Aorta (tissue), 5 donors: ENCODE results near the gene CACNA1B. TPM values are rescaled to one million over a fixed set of nuclear protein-coding genes. Genes with fewer than 3 reads are reported as not detected.
A peak's percentile ranks its signal among the peaks of the same experiment; 100 is the strongest.

Source experiments
- ATAC-seq: fragments of 200-7000 bp; cut with Tn5 transposase; one replicate; pipeline ENCODE4 v1.9.1; 2022; ENCODE audit warnings: moderate library complexity; ENCODE audit not compliant: low FRiP score
- DNase-seq, 2 donors: peaks; one replicate each; pipeline ENCODE4 v3.0.0-alpha.2; 2020
- H3K27ac ChIP-seq, 2 donors: one replicate each; pipeline ENCODE4 v1.5.1; 2013; ENCODE audit warnings: low read length in 2 of 2, mild to moderate bottlenecking in 2 of 2, moderate library complexity in 2 of 2, control low read depth in 1 of 2, inconsistent platforms in 1 of 2, low read depth in 1 of 2
- H3K27me3 ChIP-seq, 2 donors: one replicate each; pipeline ENCODE4 v1.6.1; 2013; ENCODE audit warnings: control low read depth in 1 of 2, low read length in 1 of 2, mild to moderate bottlenecking in 1 of 2, moderate library complexity in 1 of 2; ENCODE audit not compliant: insufficient read depth in 2 of 2, control insufficient read depth in 1 of 2
- H3K36me3 ChIP-seq, 2 donors: one replicate each; pipeline ENCODE4 v1.6.1; 2013; ENCODE audit warnings: control low read depth in 1 of 2, low read length in 1 of 2, mild to moderate bottlenecking in 1 of 2; ENCODE audit not compliant: insufficient read depth in 2 of 2, control insufficient read depth in 1 of 2
- H3K4me1 ChIP-seq, 2 donors: one replicate each; pipeline ENCODE4 v1.6.1; 2013; ENCODE audit warnings: low read length in 2 of 2, control low read depth in 1 of 2, mild to moderate bottlenecking in 1 of 2, moderate library complexity in 1 of 2; ENCODE audit not compliant: insufficient read depth in 2 of 2, control insufficient read depth in 1 of 2
- H3K4me3 ChIP-seq, 2 donors: one replicate each; pipeline ENCODE4 v1.5.1; 2013; ENCODE audit warnings: low read length in 2 of 2, control low read depth in 1 of 2, mild to moderate bottlenecking in 1 of 2
- H3K9me3 ChIP-seq: one replicate; pipeline ENCODE4 v1.6.1; 2013; ENCODE audit warnings: mild to moderate bottlenecking, low read length; ENCODE audit not compliant: control insufficient read depth
- WGBS, 2 donors: extraction: QIAGEN DNeasy Blood & Tissue Kit; methylation state at CpG; one replicate each; pipeline ENCODE4 v1.1.7; 2013; 5-methylcytosine and 5-hydroxymethylcytosine counted together
- intact Hi-C, 2 donors: fragments of 100-400 bp; cut with DNase I; formaldehyde crosslinking; loops; one replicate each; pipeline versions ENCODE4 v1.14.2 to v1.15.0; 2022
- polyA plus RNA-seq, 2 donors: library from polyadenylated mRNA; stranded (reverse); fragments of 200-250 nt; gene quantifications; one replicate each; pipeline ENCODE4 v1.2.3, GENCODE V29; 2013
- total RNA-seq, 2 donors: library from RNA; stranded (reverse); fragmentation: NEBNext Ultra II Directional; extraction: Animal tissue kit (Norgen Biotek cat#: 25700); gene quantifications; one replicate each; pipeline ENCODE4 v1.2.1, GENCODE V29; 2021
- donor health status: healthy with polysubstance abuse.
- donor health status: Bipolar disorder and iron deficiency.
- donor health status: DM: no; HTN: no; CAD: no.
- donor health status: DM: no; HTN: no; CAD: no.
- donor health status: DM: yes; HTN: yes; CAD: no.

The CACNA1B gene
- total and polyA plus RNA-seq, 4 donors, result under 0.01 to 0.05 (median 0.03) TPM; not detected in 1

DNA sequence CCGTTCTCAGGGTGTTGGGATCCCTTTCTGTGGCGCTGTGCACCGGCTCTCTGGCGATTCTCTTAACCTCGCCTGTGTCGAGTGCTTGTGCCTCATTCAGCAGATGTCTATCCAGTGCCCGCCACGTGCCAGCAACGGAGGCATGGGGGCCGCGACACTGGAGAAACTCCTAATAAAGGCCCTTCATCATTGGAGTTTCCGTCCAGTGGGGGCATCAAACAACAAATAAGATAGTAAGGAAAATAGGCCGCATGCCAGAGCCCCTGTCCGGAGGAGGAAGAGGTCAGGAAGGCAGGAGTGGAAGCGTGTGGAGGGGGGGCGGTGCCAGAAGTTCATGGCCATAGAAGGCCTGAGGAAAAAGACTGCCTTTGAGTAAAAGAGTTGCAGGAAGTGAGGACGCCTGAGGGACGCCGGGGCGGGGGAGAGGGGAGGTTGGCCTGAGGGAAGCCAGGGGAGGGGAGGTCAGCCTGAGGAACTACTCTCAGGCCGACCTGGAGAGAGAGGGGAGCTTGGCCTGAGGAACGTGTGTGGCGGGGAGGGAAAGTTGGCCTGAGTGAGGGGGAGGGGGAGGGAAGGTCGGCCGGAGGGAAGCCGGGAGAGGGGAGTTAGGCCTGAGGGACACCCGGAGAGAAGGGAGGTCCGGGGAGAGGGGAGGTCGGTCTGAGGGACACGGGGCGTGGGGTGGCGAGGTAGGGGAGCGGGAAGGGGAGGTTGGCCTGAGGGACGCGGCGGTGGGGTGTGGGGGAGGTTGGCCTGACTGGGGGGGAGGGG is 82.2 kb downstream of the CACNA1B start:
- intact Hi-C loops, result no loop called here
- Histone ChIP-seq H3K27me3 (no peaks in the 10 kb centered on the region), H3K9me3 (peaks cover 2% of the 10 kb centered on the region), H3K4me1 (no peaks in the 10 kb centered on the region), H3K27ac (no peak overlapping the region), H3K36me3 (no peaks in the 10 kb centered on the region), H3K4me3 (no peak overlapping the region)
- DNase-seq (no peak), ATAC-seq (no peak)
- WGBS, 2 donors, result 86 to 87% methylated on average over 35 to 36 of the region's 36 CpGs

DNA sequence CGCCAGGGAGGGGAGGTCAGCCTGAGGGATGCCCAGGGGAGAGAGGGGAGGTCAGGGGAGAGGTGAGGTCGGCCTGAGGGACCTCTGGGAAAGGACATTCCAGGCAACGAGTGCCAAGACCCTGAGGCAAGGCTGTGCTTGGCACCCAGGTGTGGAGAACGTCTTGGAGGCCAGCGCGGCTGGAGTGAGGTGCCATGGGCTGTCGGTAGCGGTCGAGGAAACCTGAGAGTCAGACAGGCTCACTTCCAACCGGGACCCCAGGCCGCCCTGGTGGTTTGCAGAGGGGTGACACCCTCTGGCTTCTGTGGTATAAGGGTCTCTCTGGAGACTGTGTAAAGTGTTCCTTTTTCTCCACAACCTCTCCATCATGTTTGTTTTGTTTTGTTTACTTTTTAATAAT is 82.9 kb downstream of the CACNA1B start:
- intact Hi-C loops, result no loop called here
- 67 to 80% methylated on average over 11 of the region's 11 CpGs for WGBS, 2 donors
- ATAC-seq (no peak), DNase-seq (no peak)
- Histone ChIP-seq H3K27ac (no peak overlapping the region), H3K9me3 (peaks cover 2% of the 10 kb centered on the region), H3K4me3 (no peak overlapping the region), H3K36me3 (no peaks in the 10 kb centered on the region), H3K27me3 (no peaks in the 10 kb centered on the region), H3K4me1 (no peaks in the 10 kb centered on the region)

DNA sequence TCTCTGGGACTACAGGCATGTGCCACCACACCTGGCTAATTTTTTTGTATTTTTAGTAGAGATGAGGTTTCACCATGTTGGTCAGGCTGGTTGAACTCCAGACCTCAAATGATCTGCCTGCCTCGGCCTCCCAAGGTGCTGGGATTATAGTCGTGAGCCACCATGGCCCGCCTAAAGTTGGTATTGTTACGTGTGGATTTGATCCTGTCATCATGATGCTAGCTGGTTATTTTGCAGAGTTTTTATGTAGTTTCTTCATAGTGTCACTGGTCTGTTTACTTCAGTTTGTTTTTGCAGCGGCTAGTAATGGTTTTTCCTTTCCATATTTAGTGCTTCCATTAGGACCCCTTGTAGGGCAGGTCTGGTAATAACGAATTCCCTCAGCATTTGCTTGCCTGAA is 85.9 kb downstream of the CACNA1B start:
- H3K4me1 ChIP-seq, result no peaks in the 10 kb centered on the region
- H3K27me3 ChIP-seq, result no peaks in the 10 kb centered on the region
- H3K27ac ChIP-seq, result no peak overlapping the region
- H3K9me3 ChIP-seq, result peaks cover 2% of the 10 kb centered on the region
- ATAC-seq, result no peak
- no peak overlapping the region for H3K4me3 ChIP-seq
- intact Hi-C loops, result no loop called here
- 82 to 94% methylated on average over 6 of the region's 6 CpGs for WGBS, 2 donors
- DNase-seq, result no peak
- no peaks in the 10 kb centered on the region for H3K36me3 ChIP-seq

DNA sequence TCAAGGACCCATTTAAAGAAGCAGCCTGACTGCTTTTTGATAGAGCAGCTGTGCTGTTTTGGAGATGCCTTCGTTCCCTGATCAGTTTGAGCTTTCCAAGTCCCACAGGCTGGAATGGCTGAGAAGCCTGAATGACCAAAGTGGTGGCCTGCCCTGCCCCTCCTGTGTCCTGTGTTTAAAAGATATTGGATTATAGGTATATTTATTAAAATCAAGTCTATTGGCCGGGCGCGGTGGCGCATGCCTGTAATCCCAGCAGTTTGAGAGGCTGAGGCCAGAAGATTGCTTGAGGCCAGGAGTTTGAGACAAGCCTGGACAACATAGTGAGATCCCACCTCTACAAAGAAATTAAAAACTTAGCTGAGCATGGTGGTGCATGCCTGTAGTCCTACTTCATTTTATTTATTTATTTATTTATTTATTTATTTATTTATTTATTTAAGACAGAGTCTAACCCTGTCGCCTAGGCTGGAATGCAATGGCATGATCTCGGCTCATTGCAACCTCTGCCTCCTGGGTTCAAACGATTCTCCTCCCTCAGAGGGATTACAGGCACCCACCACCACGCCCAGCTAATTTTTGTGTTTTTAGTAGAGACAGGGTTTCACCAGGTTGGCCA is 87.7 kb downstream of the CACNA1B start:
- H3K36me3 ChIP-seq, result no peaks in the 10 kb centered on the region
- DNase-seq, result peak in 1 of 2 donors; percentile 64
- intact Hi-C loops, result no loop called here
- no peak overlapping the region for H3K4me3 ChIP-seq
- no peak for ATAC-seq
- H3K9me3 ChIP-seq, result peaks cover 2% of the 10 kb centered on the region
- H3K27ac ChIP-seq, result no peak overlapping the region
- H3K4me1 ChIP-seq, result no peaks in the 10 kb centered on the region
- no peaks in the 10 kb centered on the region for H3K27me3 ChIP-seq
- WGBS, 2 donors, result 89 to 92% methylated on average over 9 of the region's 9 CpGs

DNA sequence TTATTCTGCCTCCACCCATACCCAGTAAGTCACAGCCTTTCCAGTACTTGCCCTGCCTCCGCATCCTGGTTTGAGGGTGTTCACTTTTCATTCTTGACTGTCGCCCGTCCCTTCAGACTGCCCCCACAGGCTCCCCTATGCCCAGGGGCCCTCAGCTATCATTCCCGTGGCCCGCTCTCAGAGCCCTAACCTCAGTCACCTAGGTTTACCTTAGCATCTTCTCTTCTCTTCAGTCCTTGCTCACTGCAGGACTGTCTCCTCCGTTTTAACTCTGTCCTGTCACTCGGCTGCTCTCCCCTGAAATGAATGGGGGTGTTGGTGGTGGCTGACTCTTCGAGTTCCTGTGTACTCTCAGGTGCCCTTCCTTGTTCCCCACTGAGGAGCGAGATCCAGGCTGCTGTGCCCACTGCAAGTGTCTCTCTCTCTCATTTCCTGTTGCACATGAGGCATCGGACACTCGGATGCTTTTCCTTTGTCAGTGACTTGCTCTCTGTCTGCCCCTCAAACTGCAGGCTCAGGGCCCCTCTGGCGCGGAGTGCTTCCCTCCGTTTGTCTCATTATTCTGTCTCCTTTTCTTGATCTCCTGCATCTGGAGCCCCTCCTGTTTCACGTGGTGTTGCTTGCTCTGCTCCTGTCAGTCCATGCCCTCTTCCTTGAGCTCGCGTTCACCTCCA is 89.8 kb downstream of the CACNA1B start:
- Histone ChIP-seq H3K36me3 (no peaks in the 10 kb centered on the region), H3K27ac (no peak overlapping the region), H3K27me3 (no peaks in the 10 kb centered on the region), H3K4me3 (no peak overlapping the region), H3K4me1 (no peaks in the 10 kb centered on the region), H3K9me3 (peaks cover 2% of the 10 kb centered on the region)
- intact Hi-C loops, result no loop called here
- 72 to 74% methylated on average over 17 of the region's 17 CpGs for WGBS, 2 donors
- ATAC-seq (no peak), DNase-seq (peak in 1 of 2 donors; percentile 50)

DNA sequence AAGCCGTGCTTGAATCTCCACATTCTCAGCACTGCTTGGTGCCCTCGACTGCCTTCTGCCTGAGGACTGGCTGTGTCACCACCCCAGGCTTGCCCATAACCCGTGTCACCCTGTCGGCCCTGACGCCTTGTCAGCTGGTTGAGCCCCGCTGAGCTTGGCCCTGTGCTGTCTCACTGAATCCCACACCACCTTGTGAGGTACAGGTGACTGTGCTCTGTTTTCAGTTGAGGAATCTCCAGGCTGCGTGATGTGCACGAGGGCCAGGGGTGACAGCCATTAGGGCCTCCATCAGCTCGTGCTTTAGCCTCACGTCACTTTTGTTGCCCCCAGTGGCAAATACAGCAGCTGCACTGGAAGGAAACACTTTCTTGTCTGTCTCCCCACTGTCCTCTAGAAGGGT is 90.7 kb downstream of the CACNA1B start:
- ATAC-seq (no peak), DNase-seq (peak; percentile 39 to 62)
- H3K9me3 ChIP-seq, result peaks cover 2% of the 10 kb centered on the region
- no peak overlapping the region for H3K27ac ChIP-seq
- no peaks in the 10 kb centered on the region for H3K36me3 ChIP-seq
- no peaks in the 10 kb centered on the region for H3K4me1 ChIP-seq
- WGBS, 2 donors, result 61 to 69% methylated on average over 10 of the region's 10 CpGs
- H3K4me3 ChIP-seq, result no peak overlapping the region
- intact Hi-C loops, result no loop called here
- no peaks in the 10 kb centered on the region for H3K27me3 ChIP-seq

DNA sequence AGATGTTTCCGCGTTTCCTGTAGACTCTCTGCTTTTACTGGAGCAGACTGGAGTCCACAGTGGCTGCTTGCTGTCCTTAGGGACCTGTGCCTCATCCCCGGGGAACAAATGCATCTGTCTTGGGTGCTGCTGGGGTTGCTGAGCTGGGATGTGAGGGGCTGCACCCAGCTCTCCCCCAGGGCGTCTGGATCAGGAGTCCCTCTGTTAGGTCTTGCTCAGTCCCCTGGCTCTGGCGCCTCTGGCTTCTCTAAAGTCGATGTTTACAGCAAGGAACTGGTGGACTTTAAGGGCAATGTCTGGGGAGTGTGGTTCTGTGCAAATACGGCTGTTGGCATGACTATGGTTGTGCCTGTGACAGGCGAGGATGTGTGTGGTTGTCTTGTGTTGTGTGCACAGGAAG is 91.4 kb downstream of the CACNA1B start:
- WGBS, 2 donors, result 64 to 66% methylated on average over 8 of the region's 8 CpGs
- intact Hi-C loops, result no loop called here
- H3K4me3 ChIP-seq, result no peak overlapping the region
- no peak overlapping the region for H3K27ac ChIP-seq
- ATAC-seq (no peak), DNase-seq (no peak)
- H3K36me3 ChIP-seq, result no peaks in the 10 kb centered on the region
- H3K9me3 ChIP-seq, result no peaks in the 10 kb centered on the region
- H3K27me3 ChIP-seq, result no peaks in the 10 kb centered on the region
- H3K4me1 ChIP-seq, result no peaks in the 10 kb centered on the region

DNA sequence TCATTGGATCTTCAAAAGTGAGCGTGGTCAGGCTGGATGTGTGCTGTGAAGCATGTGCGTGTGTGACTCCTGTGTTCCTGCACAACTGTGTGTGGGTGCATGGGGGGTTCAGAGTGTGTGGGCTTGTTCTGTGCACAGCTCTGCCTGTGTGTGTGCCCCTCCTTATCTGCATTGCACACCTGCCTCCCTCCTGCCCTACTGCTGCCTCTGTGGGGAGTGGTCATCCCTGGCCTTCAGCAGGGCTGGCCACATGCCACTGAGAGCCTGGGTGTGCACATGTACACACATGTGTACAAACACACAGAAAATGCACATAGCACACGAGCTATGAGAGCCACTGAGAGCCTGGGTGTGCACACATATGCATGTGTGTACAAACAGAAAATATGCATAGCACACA is 92.1 kb downstream of the CACNA1B start:
- H3K4me3 ChIP-seq, result no peak overlapping the region
- H3K27ac ChIP-seq, result no peak overlapping the region
- no peaks in the 10 kb centered on the region for H3K27me3 ChIP-seq
- no peaks in the 10 kb centered on the region for H3K4me1 ChIP-seq
- no peaks in the 10 kb centered on the region for H3K9me3 ChIP-seq
- no peaks in the 10 kb centered on the region for H3K36me3 ChIP-seq
- 77 to 84% methylated on average over 3 of the region's 3 CpGs for WGBS, 2 donors
- ATAC-seq (no peak), DNase-seq (peak in 1 of 2 donors; percentile 42)
- intact Hi-C loops, result no loop called here

DNA sequence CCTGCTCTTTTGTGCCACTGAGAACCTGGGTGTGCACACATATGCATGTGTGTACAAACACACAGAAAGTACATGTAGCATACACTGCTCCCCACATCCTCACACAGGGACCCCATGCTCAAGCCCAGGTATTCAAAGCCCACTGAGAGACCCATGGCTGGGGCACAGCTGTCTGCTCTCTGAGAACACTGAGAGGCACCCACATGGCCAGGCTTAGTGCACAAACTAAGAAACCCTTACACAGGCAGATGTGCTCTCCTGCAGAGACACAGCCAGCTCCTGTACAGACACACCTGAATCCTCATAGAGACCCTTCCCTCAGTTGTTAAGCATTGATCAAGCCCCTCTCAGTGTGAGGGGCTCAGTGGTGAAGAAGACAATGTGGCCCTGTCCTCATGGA is 92.5 kb downstream of the CACNA1B start:
- intact Hi-C loops, result no loop called here
- H3K36me3 ChIP-seq, result no peaks in the 10 kb centered on the region
- no peak for ATAC-seq
- H3K4me3 ChIP-seq, result no peak overlapping the region
- H3K4me1 ChIP-seq, result no peaks in the 10 kb centered on the region
- no peaks in the 10 kb centered on the region for H3K9me3 ChIP-seq
- H3K27ac ChIP-seq, result no peak overlapping the region
- DNase-seq, result no peak
- no peaks in the 10 kb centered on the region for H3K27me3 ChIP-seq
